Measurements from ENCODE around the gene CUEDC1. TPM values are rescaled to one million over a fixed set of nuclear protein-coding genes. Genes with fewer than 3 reads are reported as not detected.
A peak's percentile ranks its signal among the peaks of the same experiment; 100 is the strongest.

The CUEDC1 gene
- total and polyA plus RNA-seq, 2 of the 13 experiments (the other 11 are each of a cell fraction or from before 2014, with no cell fraction given): 7.4 to 12.9 TPM

DNA sequence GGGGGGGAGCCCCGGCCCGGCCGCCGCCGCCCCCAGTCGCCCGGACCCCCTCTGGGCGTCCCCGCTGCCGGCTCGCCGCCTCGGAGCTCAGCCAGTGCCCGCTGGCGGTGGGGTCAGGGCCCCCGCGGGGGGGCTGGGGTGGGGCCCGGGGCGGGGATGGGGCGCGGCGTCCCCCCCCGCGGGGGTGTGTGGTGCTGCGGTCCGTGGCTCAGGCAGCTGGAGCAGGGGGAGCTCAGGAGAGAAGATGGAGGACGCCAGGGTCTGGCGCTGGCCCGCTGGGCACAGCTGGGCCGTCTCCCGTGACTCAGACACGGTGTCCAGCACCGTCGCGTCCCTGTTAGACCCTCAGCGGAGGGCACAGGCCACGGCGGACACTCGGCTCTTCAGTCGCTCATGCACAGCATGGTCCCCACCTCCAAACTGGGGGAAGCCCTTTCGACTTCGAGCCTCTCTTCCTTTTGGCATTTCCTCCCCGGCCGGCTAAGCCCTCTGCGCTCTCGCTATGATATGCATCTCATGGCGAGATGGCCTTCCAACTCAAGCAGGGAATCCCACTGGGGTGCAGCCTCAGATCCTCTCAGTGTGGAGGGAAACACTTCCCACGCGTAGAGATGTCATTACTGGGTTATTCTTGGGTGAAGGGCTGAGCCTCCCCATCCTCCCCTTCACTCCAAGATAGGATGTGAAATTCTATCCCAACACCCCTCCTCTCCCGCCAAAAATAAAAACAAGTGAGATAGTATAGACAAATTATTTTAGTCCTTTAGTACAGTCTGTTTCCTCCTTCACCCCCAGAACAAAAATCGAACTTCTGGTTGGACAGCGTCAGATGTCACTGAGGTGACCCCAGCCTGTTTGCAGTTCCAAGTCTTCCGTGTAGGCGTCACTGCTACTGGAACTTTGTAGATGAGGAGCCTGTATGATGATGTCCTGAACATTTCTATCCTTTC lies 33.4 kb upstream of the CUEDC1 start (continued):
- TF ChIP-seq, protein P1, sequence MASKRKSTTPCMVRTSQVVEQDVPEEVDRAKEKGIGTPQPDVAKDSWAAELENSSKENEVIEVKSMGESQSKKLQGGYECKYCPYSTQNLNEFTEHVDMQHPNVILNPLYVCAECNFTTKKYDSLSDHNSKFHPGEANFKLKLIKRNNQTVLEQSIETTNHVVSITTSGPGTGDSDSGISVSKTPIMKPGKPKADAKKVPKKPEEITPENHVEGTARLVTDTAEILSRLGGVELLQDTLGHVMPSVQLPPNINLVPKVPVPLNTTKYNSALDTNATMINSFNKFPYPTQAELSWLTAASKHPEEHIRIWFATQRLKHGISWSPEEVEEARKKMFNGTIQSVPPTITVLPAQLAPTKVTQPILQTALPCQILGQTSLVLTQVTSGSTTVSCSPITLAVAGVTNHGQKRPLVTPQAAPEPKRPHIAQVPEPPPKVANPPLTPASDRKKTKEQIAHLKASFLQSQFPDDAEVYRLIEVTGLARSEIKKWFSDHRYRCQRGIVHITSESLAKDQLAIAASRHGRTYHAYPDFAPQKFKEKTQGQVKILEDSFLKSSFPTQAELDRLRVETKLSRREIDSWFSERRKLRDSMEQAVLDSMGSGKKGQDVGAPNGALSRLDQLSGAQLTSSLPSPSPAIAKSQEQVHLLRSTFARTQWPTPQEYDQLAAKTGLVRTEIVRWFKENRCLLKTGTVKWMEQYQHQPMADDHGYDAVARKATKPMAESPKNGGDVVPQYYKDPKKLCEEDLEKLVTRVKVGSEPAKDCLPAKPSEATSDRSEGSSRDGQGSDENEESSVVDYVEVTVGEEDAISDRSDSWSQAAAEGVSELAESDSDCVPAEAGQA (IDR thresholded peaks at IDR 0.05; ENCODE audit: low read depth): no peak
- TF ChIP-seq, protein P1 (CRISPR knock-in tag; IDR thresholded peaks at IDR 0.05; ENCODE audit: borderline replicate concordance): no peak
- TF ChIP-seq, protein P2, sequence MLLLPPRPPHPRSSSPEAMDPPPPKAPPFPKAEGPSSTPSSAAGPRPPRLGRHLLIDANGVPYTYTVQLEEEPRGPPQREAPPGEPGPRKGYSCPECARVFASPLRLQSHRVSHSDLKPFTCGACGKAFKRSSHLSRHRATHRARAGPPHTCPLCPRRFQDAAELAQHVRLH (CRISPR knock-in tag; IDR thresholded peaks at IDR 0.05; ENCODE audit: borderline replicate concordance, low read depth): 0 out of 2 replicates have a peak, but pooled peaks have one; percentile 18
- TF ChIP-seq MZF1 (CRISPR knock-in tag; IDR thresholded peaks at IDR 0.05; ENCODE audit: borderline replicate concordance) (no peak), HHEX (CRISPR knock-in tag; IDR thresholded peaks at IDR 0.05) (no peak), ZNF546 (CRISPR knock-in tag; conservative IDR thresholded peaks at IDR 0.05) (no peak), MAF1 (CRISPR knock-in tag; IDR thresholded peaks at IDR 0.05; ENCODE audit: borderline replicate concordance) (no peak), ZNF563 (CRISPR knock-in tag; IDR thresholded peaks at IDR 0.05) (0 out of 2 replicates have a peak, but pooled peaks have one; percentile 13), ZNF564 (CRISPR knock-in tag; IDR thresholded peaks at IDR 0.05) (0 out of 2 replicates have a peak, but pooled peaks have one; percentile 46), TMF1 (CRISPR knock-in tag; IDR thresholded peaks at IDR 0.05; ENCODE audit: low read depth) (peak; percentile 82; the same call in 1 of the 2 replicates), KAT8 (CRISPR knock-in tag; IDR thresholded peaks at IDR 0.05) (no peak), EZH2 (conservative IDR thresholded peaks at IDR 0.05; ENCODE audit: low read depth, low read length) (no peak), SKI (IDR thresholded peaks at IDR 0.05; ENCODE audit: partially characterized antibody) (peak; percentile 3)
- TF ChIP-seq, protein P3, sequence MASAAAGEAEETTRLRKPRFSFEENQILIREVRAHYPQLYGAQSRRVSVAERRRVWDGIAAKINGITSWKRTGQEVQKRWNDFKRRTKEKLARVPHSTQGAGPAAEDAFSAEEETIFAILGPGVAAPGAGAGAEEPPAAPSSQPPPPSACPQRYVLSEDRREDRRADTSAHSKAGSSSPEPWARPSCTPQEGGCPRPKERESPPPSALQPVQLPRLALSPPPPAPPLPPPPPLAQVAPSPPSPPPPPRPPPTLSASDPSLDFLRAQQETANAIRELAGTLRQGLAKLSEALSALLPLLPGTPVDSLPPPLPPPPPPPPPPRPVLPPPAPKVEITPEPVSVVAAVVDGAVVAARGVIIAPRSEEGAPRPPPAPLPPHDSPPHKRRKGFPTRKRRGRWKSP (CRISPR knock-in tag; IDR thresholded peaks at IDR 0.05): no peak; the same call in 1 of the 2 replicates
- TF ChIP-seq, protein P4, sequence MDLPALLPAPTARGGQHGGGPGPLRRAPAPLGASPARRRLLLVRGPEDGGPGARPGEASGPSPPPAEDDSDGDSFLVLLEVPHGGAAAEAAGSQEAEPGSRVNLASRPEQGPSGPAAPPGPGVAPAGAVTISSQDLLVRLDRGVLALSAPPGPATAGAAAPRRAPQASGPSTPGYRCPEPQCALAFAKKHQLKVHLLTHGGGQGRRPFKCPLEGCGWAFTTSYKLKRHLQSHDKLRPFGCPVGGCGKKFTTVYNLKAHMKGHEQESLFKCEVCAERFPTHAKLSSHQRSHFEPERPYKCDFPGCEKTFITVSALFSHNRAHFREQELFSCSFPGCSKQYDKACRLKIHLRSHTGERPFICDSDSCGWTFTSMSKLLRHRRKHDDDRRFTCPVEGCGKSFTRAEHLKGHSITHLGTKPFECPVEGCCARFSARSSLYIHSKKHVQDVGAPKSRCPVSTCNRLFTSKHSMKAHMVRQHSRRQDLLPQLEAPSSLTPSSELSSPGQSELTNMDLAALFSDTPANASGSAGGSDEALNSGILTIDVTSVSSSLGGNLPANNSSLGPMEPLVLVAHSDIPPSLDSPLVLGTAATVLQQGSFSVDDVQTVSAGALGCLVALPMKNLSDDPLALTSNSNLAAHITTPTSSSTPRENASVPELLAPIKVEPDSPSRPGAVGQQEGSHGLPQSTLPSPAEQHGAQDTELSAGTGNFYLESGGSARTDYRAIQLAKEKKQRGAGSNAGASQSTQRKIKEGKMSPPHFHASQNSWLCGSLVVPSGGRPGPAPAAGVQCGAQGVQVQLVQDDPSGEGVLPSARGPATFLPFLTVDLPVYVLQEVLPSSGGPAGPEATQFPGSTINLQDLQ (CRISPR knock-in tag; IDR thresholded peaks at IDR 0.05): no peak
- TF ChIP-seq, protein P5, sequence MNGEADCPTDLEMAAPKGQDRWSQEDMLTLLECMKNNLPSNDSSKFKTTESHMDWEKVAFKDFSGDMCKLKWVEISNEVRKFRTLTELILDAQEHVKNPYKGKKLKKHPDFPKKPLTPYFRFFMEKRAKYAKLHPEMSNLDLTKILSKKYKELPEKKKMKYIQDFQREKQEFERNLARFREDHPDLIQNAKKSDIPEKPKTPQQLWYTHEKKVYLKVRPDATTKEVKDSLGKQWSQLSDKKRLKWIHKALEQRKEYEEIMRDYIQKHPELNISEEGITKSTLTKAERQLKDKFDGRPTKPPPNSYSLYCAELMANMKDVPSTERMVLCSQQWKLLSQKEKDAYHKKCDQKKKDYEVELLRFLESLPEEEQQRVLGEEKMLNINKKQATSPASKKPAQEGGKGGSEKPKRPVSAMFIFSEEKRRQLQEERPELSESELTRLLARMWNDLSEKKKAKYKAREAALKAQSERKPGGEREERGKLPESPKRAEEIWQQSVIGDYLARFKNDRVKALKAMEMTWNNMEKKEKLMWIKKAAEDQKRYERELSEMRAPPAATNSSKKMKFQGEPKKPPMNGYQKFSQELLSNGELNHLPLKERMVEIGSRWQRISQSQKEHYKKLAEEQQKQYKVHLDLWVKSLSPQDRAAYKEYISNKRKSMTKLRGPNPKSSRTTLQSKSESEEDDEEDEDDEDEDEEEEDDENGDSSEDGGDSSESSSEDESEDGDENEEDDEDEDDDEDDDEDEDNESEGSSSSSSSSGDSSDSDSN (CRISPR knock-in tag; IDR thresholded peaks at IDR 0.05): peak; percentile 72

Data from HepG2 (cell line).